DMS 273 (cell line): ENCODE results near the gene NRTN.
"Not testable (repeated sequence)": the region's sequence is repeated elsewhere in the genome, so short reads cannot be mapped to it uniquely, and the experiment has no call there.

Experiments used
- DNase-seq: peaks from one replicate; lab custom pipeline; 2025; ENCODE audit not compliant: unreplicated experiment; lab: John Stamatoyannopoulos, UW

Gene NRTN

DNA sequence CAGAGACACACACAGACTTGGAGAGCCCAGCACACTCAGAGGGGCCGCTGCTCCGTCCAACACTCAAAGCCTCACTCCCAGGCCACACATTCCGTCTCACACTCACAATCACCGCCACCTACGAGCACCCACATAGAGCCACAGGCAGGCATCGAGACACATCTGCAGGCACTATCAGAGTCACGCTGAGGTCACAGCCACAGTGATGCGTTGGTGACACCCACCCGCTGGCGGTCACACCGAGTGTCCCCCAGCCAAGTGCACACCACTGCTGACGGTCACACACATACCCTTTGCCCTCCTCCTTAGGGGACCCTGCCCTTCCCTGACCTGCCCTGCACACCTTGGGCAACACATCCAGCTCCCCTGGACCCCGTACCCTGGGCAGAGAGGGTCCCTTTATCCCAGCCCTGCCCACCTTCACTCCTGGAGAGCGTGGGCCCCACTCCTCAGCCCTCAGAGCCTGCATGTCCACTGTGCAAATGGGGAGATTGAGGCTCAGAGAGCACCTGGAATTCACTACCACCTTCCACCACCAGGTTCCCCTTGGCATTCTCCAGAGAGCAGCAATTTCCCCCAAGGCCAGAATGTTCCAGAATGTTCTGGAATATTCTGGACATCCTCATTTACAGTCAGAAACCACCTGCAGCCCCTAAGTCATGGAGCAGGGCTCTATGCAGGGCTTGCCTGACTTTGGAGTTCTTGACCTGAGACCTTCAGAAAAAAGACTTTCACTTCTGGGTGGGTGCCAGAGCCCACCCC, 60.0 kb downstream of the NRTN start:
- no peak for DNase-seq

DNA sequence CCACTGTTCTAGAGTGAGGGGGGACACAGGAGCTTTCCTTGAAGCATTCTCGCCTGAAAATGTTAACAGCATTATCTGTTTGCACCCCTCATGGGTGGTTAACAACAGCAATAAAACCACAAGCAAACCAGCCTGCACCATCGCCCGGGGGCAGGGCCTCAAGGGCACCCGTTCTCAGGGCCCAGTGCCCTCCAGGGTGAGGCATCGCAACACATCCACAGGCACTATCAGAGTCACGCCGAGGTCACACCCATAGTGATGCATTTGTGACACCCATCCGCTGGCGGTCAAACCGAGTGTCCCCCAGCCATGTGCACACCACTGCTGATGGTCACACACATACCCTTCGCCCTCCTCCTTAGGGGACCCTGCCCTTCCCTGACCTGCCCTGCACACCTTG, 60.9 kb downstream of the NRTN start:
- no peak for DNase-seq

DNA sequence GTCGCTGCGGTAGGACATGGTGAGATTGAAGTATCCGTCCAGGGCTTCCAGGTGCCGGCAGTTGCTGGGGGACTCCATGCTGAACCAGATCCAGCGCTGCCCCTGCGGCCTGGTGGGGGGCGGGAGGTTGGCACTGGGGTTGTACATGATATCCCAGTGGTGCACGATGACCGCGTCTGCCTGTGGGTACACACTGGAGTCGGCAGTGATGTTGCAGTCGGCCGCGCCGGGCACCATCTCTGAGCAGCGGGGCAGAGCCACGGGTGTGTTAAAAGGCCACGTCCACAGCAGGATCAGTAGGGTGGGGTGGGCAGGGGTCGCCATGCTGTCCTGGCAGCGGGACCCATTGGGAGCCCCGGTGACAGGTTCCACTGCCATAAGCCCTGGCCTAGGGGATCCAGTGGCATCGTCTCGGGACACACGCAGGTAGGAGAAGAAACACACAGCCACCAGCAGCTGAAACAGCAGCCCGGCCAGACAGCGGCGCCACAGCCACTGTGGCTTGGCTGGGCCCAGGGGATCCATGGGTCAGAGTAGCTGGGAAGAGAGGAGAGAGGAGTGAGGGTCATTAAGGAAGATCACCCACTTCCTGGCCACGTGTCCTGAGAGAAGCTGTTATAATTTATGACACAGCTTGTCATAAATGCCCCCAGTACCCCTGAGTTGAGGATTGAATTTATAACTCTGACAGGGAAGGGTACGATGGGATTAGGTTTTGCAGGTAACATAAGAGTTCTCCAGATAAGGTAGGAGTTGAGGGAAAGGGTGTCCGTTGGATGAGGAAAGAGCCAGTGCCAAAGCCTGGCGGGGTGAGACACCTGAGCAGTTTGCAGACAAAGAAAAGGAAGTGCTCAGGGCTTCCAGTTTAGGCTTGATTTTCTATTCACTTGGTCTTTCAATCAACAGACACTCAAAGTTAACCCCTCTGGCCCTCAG, 62.6 kb downstream of the NRTN start:
- DNase-seq, result no peak

DNA sequence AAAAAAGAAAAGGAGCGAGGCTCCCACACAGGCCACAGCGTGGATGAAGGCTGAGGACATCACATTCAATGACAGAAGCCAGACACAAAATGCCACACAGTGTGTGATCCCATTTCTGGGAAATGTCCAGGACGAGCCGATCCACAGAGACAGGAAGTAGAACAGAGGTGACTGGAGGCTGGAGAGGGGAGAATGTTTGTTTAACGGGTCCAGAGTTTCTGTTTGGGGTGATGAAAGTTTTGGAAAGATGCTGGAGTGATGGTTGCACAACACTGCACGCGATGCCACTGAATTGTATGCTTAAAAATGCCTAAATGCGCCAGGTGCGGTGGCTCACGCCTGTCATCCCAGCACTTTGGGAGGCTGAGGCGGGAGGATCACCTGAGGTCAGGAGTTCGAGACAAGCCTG, 66.1 kb downstream of the NRTN start:
- no peak for DNase-seq

DNA sequence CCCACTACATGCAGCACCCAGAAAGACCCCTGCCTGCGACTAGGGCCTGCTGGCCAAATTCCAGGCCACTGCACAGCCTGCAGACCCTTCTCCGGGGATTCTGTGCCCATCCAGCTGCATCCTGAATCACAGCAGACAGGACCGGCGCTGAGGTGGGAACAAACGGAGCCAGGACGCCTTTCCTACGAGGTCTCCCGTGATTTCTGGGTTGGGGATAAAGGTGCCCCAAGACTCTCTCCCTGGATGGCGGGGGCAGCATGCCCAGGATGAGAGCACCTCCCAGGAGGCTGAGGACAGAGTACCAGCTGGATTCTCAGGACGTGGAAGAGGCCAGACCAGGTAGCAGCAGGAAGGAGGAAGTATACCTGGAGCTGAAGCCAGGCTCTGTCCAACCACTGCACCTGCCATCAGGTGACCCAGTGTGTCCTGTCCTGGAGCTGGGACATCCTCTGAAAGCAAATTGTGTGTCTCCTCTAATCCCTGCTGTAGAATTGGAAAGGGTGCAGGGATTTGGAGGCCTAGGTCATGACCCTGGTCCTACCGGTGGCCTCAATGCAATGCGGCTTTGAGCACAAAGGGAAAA, 68.8 kb downstream of the NRTN start:
- no peak for DNase-seq

DNA sequence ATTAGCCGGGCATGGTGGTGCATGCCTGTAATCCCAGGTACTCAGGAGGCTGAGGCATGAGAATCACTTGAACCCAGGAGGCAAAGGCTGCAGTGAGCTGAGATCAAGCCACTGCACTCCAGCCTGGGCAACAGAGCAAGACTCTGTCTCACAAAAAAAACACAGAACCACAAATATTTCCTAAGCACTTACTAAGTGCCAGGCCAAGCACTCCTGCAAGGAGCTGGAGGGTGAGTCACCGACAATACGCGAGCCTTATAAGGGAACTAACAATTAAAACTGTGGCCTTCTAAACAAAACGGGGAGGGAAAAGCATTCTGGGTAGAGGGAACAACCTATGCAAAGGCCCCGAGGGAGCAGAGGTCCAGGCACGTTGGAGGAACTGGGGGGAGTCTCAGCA, 69.6 kb downstream of the NRTN start:
- not testable (repeated sequence) for DNase-seq

DNA sequence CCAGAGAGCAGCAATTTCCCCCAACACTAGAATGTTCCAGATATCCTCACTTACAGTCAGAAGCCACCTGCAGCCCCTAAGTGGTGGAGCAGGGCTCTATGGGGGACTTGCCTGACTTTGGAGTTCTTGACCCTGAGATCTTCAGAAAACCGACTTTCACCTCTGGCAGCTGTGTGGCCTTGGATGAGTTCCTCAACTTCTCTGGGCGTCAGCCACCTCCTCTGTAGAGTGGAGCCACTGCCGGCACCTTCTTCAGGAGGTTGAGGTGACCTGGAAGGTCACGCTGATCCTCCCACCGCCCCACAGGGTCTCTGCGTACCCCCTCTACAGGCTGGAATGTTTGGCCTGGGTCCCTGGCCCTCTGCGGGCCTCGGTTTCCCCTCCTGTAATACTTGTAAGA, 72.6 kb downstream of the NRTN start:
- DNase-seq, result no peak

DNA sequence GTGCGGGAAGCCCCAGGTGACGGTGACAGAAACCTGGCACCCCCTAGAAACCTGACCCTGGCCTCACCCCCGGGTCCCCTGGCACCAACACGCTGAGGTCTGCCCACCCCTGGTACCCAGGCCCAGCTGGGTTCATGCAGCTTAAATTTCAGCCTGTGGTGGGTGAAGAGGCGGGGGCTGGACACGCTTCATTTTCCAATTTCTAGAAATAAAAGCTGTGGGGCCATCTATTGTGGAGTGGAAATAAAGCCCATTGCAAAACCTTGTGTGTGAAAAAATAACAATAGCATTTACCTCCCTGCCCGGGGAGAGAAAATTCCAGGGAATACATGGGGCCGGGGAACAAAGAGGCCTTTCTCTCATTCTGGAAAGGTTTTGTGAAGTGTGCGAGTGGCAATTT, 73.0 kb downstream of the NRTN start:
- no peak for DNase-seq
